T-helper 2 cell treated with Interferon-gamma antibody and Interleukin-4, amounts not matched to agents 5 μg/mL and 100 μg/mL, for 36 hours (primary cell): ENCODE data around the gene PLIN4.

ENCODE experiments used
- DNase-seq: peaks from one replicate; pipeline ENCODE4 v3.0.0; 2021; ENCODE audit warnings: low spot score
- H3K27ac Mint-ChIP-seq: one replicate; pipeline ENCODE4 v1.8.0; 2021; ENCODE audit warnings: mild to moderate bottlenecking, mixed read lengths
- H3K27me3 Mint-ChIP-seq: one replicate; pipeline ENCODE4 v1.8.0; 2021; ENCODE audit warnings: low read depth, mixed read lengths
- H3K36me3 Mint-ChIP-seq: one replicate; pipeline ENCODE4 v1.8.0; 2021; ENCODE audit warnings: low read depth, mixed read lengths
- H3K4me1 Mint-ChIP-seq: one replicate; pipeline ENCODE4 v1.8.0; 2021; ENCODE audit warnings: low read depth, mixed read lengths
- H3K4me3 Mint-ChIP-seq: one replicate; pipeline ENCODE4 v1.8.0; 2022; ENCODE audit warnings: mild to moderate bottlenecking, moderate library complexity, mixed read lengths
- H3K9me3 Mint-ChIP-seq: one replicate; pipeline ENCODE4 v1.8.0; 2021; ENCODE audit warnings: mixed read lengths

The PLIN4 gene

DNA sequence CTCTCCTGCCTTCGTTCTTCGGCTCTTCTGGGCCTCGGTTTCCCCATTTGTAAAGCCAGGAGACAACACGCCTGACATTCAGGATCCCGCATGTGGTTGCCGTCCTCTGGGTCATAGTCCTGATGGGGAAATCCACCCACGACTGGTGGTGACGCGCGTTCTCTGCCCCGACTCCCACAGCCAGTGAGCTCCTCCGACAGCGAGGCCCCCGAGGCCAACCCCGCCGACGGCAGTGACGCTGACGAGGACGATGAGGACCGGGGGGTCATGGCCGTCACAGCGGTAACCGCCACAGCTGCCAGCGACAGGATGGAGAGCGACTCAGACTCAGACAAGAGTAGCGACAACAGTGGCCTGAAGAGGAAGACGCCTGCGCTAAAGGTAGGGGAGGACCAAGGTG lies 29.8 kb downstream of the PLIN4 start:
- H3K9me3 Mint-ChIP-seq = no peaks in the 10 kb centered on the region
- H3K4me1 Mint-ChIP-seq = no peaks in the 10 kb centered on the region
- H3K27me3 Mint-ChIP-seq = no peaks in the 10 kb centered on the region
- no peak overlapping the region for H3K27ac Mint-ChIP-seq
- no peak overlapping the region for H3K4me3 Mint-ChIP-seq
- no peak for DNase-seq
- peaks cover 24% of the 10 kb centered on the region for H3K36me3 Mint-ChIP-seq

- Mint-ChIP-seq H3K4me3 (no peak overlapping the region), H3K27me3 (no peaks in the 10 kb centered on the region), H3K9me3 (no peaks in the 10 kb centered on the region), H3K27ac (no peak overlapping the region), H3K36me3 (peaks cover 25% of the 10 kb centered on the region), H3K4me1 (no peaks in the 10 kb centered on the region)
- DNase-seq = no peak
Measured at GRCh38 chr19:4487572-4487971, 30.7 kb downstream of the PLIN4 start.

- Mint-ChIP-seq H3K4me1 (no peaks in the 10 kb centered on the region), H3K9me3 (no peaks in the 10 kb centered on the region), H3K27ac (no peak overlapping the region), H3K36me3 (peaks cover 17% of the 10 kb centered on the region), H3K4me3 (no peak overlapping the region), H3K27me3 (no peaks in the 10 kb centered on the region)
- DNase-seq = no peak
Measured at GRCh38 chr19:4483385-4483784, 34.9 kb downstream of the PLIN4 start.

- no peaks in the 10 kb centered on the region for H3K9me3 Mint-ChIP-seq
- H3K4me3 Mint-ChIP-seq = no peak overlapping the region
- no peak overlapping the region for H3K27ac Mint-ChIP-seq
- H3K36me3 Mint-ChIP-seq = peaks cover 17% of the 10 kb centered on the region
- H3K27me3 Mint-ChIP-seq = no peaks in the 10 kb centered on the region
- DNase-seq = no peak
- no peaks in the 10 kb centered on the region for H3K4me1 Mint-ChIP-seq
Measured at GRCh38 chr19:4482721-4483364, 35.4 kb downstream of the PLIN4 start.

- H3K4me1 Mint-ChIP-seq = peaks cover 15% of the 10 kb centered on the region
- peaks cover 8% of the 10 kb centered on the region for H3K36me3 Mint-ChIP-seq
- no peak for DNase-seq
- no peak overlapping the region for H3K27ac Mint-ChIP-seq
- H3K9me3 Mint-ChIP-seq = no peaks in the 10 kb centered on the region
- no peak overlapping the region for H3K4me3 Mint-ChIP-seq
- H3K27me3 Mint-ChIP-seq = no peaks in the 10 kb centered on the region
Measured at GRCh38 chr19:4477034-4477801, 41.1 kb downstream of the PLIN4 start.

- Mint-ChIP-seq H3K4me3 (peak overlapping the region; percentile 87), H3K9me3 (no peaks in the 10 kb centered on the region), H3K4me1 (peaks cover 20% of the 10 kb centered on the region), H3K27ac (peak overlapping the region; percentile 77), H3K36me3 (peaks cover 6% of the 10 kb centered on the region), H3K27me3 (no peaks in the 10 kb centered on the region)
- no peak for DNase-seq
Measured at GRCh38 chr19:4474514-4475022, 43.7 kb downstream of the PLIN4 start.

GRCh38 chr19:4473763-4474513 lies 44.3 kb downstream of the PLIN4 start:
- Mint-ChIP-seq H3K27ac (peak overlapping the region; percentile 77), H3K4me3 (peak overlapping the region; percentile 87), H3K27me3 (no peaks in the 10 kb centered on the region), H3K9me3 (no peaks in the 10 kb centered on the region), H3K4me1 (peaks cover 22% of the 10 kb centered on the region), H3K36me3 (peaks cover 6% of the 10 kb centered on the region)
- no peak for DNase-seq

DNA sequence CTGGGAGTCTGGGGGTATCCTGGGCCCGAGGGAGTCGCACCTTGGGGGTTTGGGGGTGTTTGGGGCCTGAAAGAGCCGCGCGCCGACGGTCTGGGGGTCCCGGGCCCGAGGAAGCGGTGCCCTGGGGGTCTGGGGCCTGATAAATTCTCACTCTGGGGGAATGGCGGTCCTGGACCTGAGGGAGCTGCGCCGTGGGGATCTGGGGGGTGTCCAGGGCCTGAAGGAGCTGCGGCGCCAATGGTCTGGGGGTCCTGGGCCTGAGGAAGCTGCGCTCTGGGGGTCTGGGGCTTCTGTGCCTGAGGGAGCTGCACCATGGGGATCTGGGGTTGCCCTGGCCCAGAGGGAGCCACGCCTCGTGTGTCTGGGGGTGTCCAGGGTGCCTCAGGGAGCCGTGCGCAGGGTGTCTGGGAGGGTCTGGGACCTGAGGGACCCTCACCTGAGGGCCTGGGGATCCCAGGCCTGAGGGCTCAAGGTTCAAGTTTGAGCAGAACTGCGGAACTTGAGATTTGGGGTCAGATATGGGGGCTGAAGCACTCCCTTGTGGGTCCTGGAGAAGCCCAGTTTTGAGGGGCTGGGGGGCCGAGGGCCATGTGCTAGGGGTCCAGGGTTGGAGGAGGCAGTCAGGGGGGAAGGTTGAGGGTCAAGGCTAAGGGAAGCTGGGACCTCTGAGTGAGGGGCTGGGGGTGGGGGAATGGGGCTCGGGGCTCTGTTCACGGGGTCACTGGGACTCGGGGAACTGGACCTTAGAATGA lies 45.1 kb downstream of the PLIN4 start:
- peaks cover 6% of the 10 kb centered on the region for H3K36me3 Mint-ChIP-seq
- H3K27ac Mint-ChIP-seq = peak overlapping the region; percentile 49
- peak overlapping the region; percentile 87 for H3K4me3 Mint-ChIP-seq
- no peak for DNase-seq
- no peaks in the 10 kb centered on the region for H3K27me3 Mint-ChIP-seq
- peaks cover 22% of the 10 kb centered on the region for H3K4me1 Mint-ChIP-seq
- H3K9me3 Mint-ChIP-seq = no peaks in the 10 kb centered on the region

DNA sequence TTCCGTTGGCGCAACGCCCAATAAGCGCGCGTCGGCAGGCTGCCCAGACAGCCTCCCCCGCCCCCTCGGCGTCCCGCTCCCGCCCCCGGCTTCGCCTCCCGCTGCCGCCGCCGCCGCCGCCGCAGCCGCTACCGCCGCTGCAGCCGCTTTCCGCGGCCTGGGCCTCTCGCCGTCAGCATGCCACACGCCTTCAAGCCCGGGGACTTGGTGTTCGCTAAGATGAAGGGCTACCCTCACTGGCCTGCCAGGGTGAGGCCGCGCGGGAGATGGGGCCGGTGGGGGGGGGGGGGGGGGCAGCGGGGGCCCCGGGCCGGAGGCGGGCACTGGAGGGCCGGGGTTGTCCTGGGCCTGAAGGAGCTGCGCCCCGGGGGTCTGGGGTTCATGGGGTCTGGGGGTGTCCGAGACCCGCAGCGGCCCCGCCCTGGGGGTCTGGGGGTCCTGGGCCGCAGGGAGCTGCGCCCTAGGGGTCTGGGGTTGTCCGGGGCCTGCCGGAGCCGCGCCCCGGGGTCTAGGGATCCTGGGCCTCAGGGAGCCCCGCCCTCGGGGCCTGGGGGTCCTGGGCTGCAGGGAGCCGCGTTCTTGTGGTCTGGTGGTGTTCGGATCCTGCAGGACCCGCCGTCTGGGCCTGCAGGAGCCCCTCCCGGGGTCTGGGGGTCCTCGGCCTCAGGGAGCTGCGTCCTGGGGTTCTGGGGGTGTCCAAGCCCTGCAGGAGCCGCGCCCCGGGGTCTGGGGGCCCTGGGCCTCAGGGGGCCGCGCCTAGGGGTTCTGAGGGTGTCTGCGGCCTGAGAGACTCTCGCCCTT lies 45.9 kb downstream of the PLIN4 start, which contains the start of gene HDGFL2:
Gene HDGFL2 (plus strand): TSS at position 124 of the 801 bp plus-strand sequence. CDS start 54 bp downstream, at position 178.
- no peak for DNase-seq
- H3K36me3 Mint-ChIP-seq = peaks cover 4% of the 10 kb centered on the region
- peak within 1 kb of the TSS; percentile 49 for H3K27ac Mint-ChIP-seq
- H3K4me3 Mint-ChIP-seq = peak within 1 kb of the TSS; percentile 87
- no peaks in the 10 kb centered on the region for H3K27me3 Mint-ChIP-seq
- H3K4me1 Mint-ChIP-seq = peaks cover 22% of the 10 kb centered on the region
- no peaks in the 10 kb centered on the region for H3K9me3 Mint-ChIP-seq

- no peak overlapping the region for H3K27ac Mint-ChIP-seq
- peak; percentile 98 for DNase-seq
- no peaks in the 10 kb centered on the region for H3K9me3 Mint-ChIP-seq
- no peak overlapping the region for H3K4me3 Mint-ChIP-seq
- peaks cover 2% of the 10 kb centered on the region for H3K36me3 Mint-ChIP-seq
- no peaks in the 10 kb centered on the region for H3K27me3 Mint-ChIP-seq
- H3K4me1 Mint-ChIP-seq = peaks cover 22% of the 10 kb centered on the region
Measured at GRCh38 chr19:4471403-4472173, 46.7 kb downstream of the PLIN4 start.

DNA sequence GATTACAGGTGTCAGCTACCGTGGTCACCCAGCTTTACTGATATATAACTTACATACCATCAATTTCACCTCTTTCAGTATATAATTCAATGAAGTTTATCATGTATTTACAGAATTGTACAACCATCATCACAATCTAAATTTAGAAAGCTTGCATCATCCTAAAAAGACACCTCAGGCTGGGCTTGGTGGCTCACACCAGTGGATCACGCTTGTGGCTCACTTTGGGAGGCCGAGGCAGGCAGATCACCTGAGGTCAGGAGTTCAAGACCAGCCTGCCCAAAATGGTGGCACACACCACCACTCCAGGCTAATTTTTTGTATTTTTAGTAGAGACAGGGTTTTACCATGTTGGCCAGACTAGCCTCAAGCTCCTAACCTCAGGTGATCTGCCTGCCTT lies 50.5 kb downstream of the PLIN4 start:
- no peaks in the 10 kb centered on the region for H3K36me3 Mint-ChIP-seq
- H3K4me1 Mint-ChIP-seq = peaks cover 7% of the 10 kb centered on the region
- no peak overlapping the region for H3K27ac Mint-ChIP-seq
- no peaks in the 10 kb centered on the region for H3K9me3 Mint-ChIP-seq
- H3K27me3 Mint-ChIP-seq = no peaks in the 10 kb centered on the region
- H3K4me3 Mint-ChIP-seq = no peak overlapping the region
- no peak for DNase-seq

DNA sequence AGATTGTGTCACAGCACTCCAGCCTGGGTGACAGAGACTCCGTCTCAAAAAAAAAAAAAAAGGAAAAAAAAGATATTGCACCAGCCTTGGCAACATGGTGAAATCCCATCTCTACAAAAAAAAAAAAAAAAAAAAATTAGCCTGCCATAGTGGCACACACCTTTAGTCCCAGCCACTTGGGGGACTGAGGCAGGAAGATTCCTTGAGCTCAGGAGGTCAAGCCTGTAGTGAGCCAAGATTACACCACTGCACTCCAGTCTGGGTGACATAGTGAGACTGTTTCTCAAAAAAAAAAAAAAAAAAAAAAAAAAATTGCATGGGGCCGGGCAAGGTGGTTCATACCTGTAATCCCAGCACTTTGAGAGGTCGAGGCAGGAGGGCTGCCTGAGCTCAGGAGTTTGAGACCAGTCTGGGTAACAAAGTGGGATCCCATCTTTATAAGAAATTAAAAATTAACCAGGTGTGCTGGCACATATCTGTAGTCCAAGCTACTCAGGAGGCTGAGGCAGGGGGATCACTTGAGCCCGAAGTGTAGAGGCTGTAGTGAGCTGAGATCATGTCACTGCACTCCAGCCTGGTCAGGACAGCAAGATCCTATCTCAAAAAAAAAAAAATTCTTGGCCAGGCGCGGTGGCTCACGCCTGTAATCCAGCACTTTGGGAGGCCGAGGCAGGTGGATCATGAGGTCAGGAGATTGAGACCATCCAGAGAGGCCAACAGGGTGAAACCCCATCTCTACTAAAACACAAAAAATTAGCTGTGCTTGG lies 53.3 kb downstream of the PLIN4 start:
- no peak for DNase-seq
- Mint-ChIP-seq H3K36me3 (no peaks in the 10 kb centered on the region), H3K27me3 (no peaks in the 10 kb centered on the region), H3K4me1 (peaks cover 2% of the 10 kb centered on the region), H3K27ac (no peak overlapping the region), H3K9me3 (no peaks in the 10 kb centered on the region), H3K4me3 (no peak overlapping the region)
